H1 (cell line): Measurements from ENCODE around the gene CBX2. TPM values are rescaled to one million over a fixed set of nuclear protein-coding genes. Genes with fewer than 3 reads are reported as not detected.

Experiments used
- CTCF ChIA-PET: fragments of 300-600 bp; sonication (Branson Sonifier 250); formaldehyde crosslinking; loops from one replicate; lab custom pipeline; 2021; ENCODE audit not compliant: partially characterized antibody; lab: Charles Lee
- POLR2A ChIA-PET: fragments of 300-600 bp; sonication (Branson Sonifier 250); formaldehyde crosslinking; loops from one replicate; lab custom pipeline; 2021; ENCODE audit warnings: inconsistent platforms; ENCODE audit not compliant: partially characterized antibody; lab: Charles Lee
- DNase-seq, 2 experiments: peaks; one replicate each; pipeline versions ENCODE4 v3.0.0 to v3.0.0-alpha.2; 2010 to 2022; ENCODE audit warnings: low spot score in 2 of 2, low read depth in 1 of 2, mixed read lengths in 1 of 2
- FAIRE-seq: peaks from 2 replicates; lab custom pipeline; 2011; peaks lifted over from hg19 to GRCh38; lab: Jason Lieb, UNC
- H2AFZ ChIP-seq: 2 replicates; pipeline ENCODE4 v1.8.1; 2012; ENCODE audit warnings: low read length, inconsistent platforms
- H2AK5ac ChIP-seq: 2 replicates; pipeline ENCODE4 v1.6.1; 2013; ENCODE audit warnings: low read depth, low read length
- H2BK120ac ChIP-seq: replicated peaks from 2 replicates; pipeline ENCODE3; 2013; ENCODE audit warnings: low read depth, low read length, inconsistent platforms
- H2BK12ac ChIP-seq: 2 replicates; pipeline ENCODE4 v1.6.1; 2013; ENCODE audit warnings: low read depth, low read length
- H2BK15ac ChIP-seq: 2 replicates; pipeline ENCODE4 v1.6.1; 2013; ENCODE audit warnings: low read length
- H2BK20ac ChIP-seq: 2 replicates; pipeline ENCODE4 v1.6.1; 2013; ENCODE audit warnings: low read length
- H2BK5ac ChIP-seq: 2 replicates; pipeline ENCODE4 v1.6.1; 2013; ENCODE audit warnings: low read depth, low read length
- H3K14ac ChIP-seq: 2 replicates; pipeline ENCODE4 v1.6.1; 2013; ENCODE audit warnings: inconsistent platforms; ENCODE audit not compliant: insufficient read length
- H3K18ac ChIP-seq: 2 replicates; pipeline ENCODE4 v1.6.1; 2013; ENCODE audit warnings: low read length; ENCODE audit errors: extremely low read depth
- H3K23ac ChIP-seq: 2 replicates; pipeline ENCODE4 v1.6.1; 2013; ENCODE audit warnings: inconsistent platforms; ENCODE audit not compliant: insufficient read length
- H3K23me2 ChIP-seq: 2 replicates; pipeline ENCODE4 v1.6.1; 2013; ENCODE audit warnings: low read depth, low read length
- H3K27ac ChIP-seq: 2 replicates; pipeline ENCODE4 v1.6.1; 2011; ENCODE audit warnings: low read depth, low read length, inconsistent platforms
- H3K27me3 ChIP-seq, 4 experiments: replicated peaks in 1 of 4; 1 replicate in 1 of 4; 2 replicates in 3 of 4; pipeline versions ENCODE4 v1.6.1 to v1.8.1; 2011 to 2013; ENCODE audit warnings: low read length in 3 of 4, mild to moderate bottlenecking in 3 of 4, inconsistent platforms in 2 of 4, mixed read lengths in 2 of 4, moderate library complexity in 1 of 4; ENCODE audit not compliant: control insufficient read depth in 3 of 4, insufficient read depth in 3 of 4; ENCODE audit errors: extremely low read depth in 1 of 4
- H3K36me3 ChIP-seq, 4 experiments: 2 replicates each; pipeline versions ENCODE4 v1.6.1 to v1.8.1; 2011 to 2013; ENCODE audit warnings: mild to moderate bottlenecking in 4 of 4, low read length in 3 of 4, moderate library complexity in 2 of 4, control low read depth in 1 of 4, inconsistent platforms in 1 of 4; ENCODE audit not compliant: insufficient read depth in 4 of 4, control insufficient read depth in 2 of 4
- H3K4ac ChIP-seq: replicated peaks from 2 replicates; pipeline ENCODE3; 2013; ENCODE audit warnings: low read length, low read depth, mixed read lengths, inconsistent platforms; ENCODE audit not compliant: insufficient read length
- H3K4me1 ChIP-seq, 4 experiments: replicated peaks in 1 of 4; 1 replicate in 1 of 4; 2 replicates in 3 of 4; pipeline versions ENCODE4 v1.6.1 to v1.8.1; 2011 to 2013; ENCODE audit warnings: low read length in 3 of 4, inconsistent platforms in 2 of 4, mixed read lengths in 1 of 4; ENCODE audit not compliant: insufficient read depth in 4 of 4, control insufficient read depth in 3 of 4
- H3K4me2 ChIP-seq, 2 experiments: 2 replicates each; pipeline versions ENCODE4 v1.6.1 to v1.8.1; 2011 to 2013; ENCODE audit warnings: low read depth in 2 of 2, low read length in 2 of 2, control low read depth in 1 of 2, inconsistent platforms in 1 of 2, mild to moderate bottlenecking in 1 of 2; ENCODE audit not compliant: insufficient read depth in 1 of 2
- H3K4me3 ChIP-seq, 4 experiments: fragments of 200-600, 300-600 bp in 1 of 4; sonication (generic), shearing (Covaris generic), sonication (Bioruptor Twin) in 1 of 4; 2 replicates each; pipeline versions ENCODE4 v1.5.1 to v1.8.1; 2011 to 2016; ENCODE audit warnings: low read length in 4 of 4, low read depth in 3 of 4, control low read depth in 2 of 4, inconsistent platforms in 2 of 4, mild to moderate bottlenecking in 2 of 4, mixed read lengths in 1 of 4, moderate library complexity in 1 of 4; ENCODE audit not compliant: insufficient read depth in 2 of 4; ENCODE audit errors: extremely low read depth in 1 of 4
- H3K56ac ChIP-seq: replicated peaks from 2 replicates; pipeline ENCODE3; 2013; ENCODE audit warnings: low read depth, mild to moderate bottlenecking, mixed read lengths, low read length, inconsistent platforms; ENCODE audit not compliant: insufficient read length
- H3K79me1 ChIP-seq: 2 replicates; pipeline ENCODE4 v1.6.1; 2013; ENCODE audit warnings: low read depth, low read length, control low read depth
- H3K79me2 ChIP-seq, 2 experiments: 2 replicates each; pipeline versions ENCODE4 v1.6.1 to v1.8.1; 2012 to 2013; ENCODE audit warnings: low read length in 2 of 2, mild to moderate bottlenecking in 2 of 2, inconsistent platforms in 1 of 2; ENCODE audit not compliant: insufficient read depth in 2 of 2, control insufficient read depth in 1 of 2
- H3K9ac ChIP-seq, 4 experiments: replicated peaks in 1 of 4; 1 replicate in 1 of 4; 2 replicates in 3 of 4; pipeline versions ENCODE4 v1.6.1 to v1.8.1; 2011 to 2013; ENCODE audit warnings: low read depth in 3 of 4, low read length in 3 of 4, control low read depth in 2 of 4, mild to moderate bottlenecking in 2 of 4, moderate library complexity in 2 of 4, inconsistent platforms in 1 of 4; ENCODE audit errors: extremely low read depth in 1 of 4
- H3K9me3 ChIP-seq, 2 experiments: 2 replicates each; pipeline versions ENCODE4 v1.6.1 to v1.8.1; 2012 to 2013; ENCODE audit warnings: mild to moderate bottlenecking in 2 of 2, moderate library complexity in 2 of 2, control low read depth in 1 of 2, inconsistent platforms in 1 of 2, low read depth in 1 of 2, low read length in 1 of 2, mixed read lengths in 1 of 2; ENCODE audit not compliant: insufficient read depth in 2 of 2
- H4K20me1 ChIP-seq, 2 experiments: replicated peaks in 1 of 2; 2 replicates each; pipeline versions ENCODE3 to v1.8.1; 2011 to 2013; ENCODE audit warnings: inconsistent platforms in 2 of 2, low read length in 2 of 2, mild to moderate bottlenecking in 1 of 2; ENCODE audit not compliant: insufficient read depth in 2 of 2, control insufficient read depth in 1 of 2
- H4K5ac ChIP-seq: 2 replicates; pipeline ENCODE4 v1.6.1; 2013; ENCODE audit warnings: low read length, low read depth, mixed read lengths, inconsistent platforms; ENCODE audit not compliant: insufficient read length
- H4K8ac ChIP-seq: 2 replicates; pipeline ENCODE4 v1.8.0; 2013; ENCODE audit warnings: mild to moderate bottlenecking, moderate library complexity, low read length, inconsistent platforms; ENCODE audit not compliant: insufficient read depth; ENCODE audit errors: extremely low read depth
- H4K91ac ChIP-seq: replicated peaks from 2 replicates; pipeline ENCODE3; 2013; ENCODE audit warnings: low read length, mixed read lengths, inconsistent platforms; ENCODE audit not compliant: insufficient read length
- BCL11A ChIP-seq, 2 experiments: IDR thresholded peaks; one replicate each; pipeline ENCODE4 v1.6.1; 2011; ENCODE audit warnings: low read depth in 2 of 2, low read length in 2 of 2, mild to moderate bottlenecking in 2 of 2
- CBX5 ChIP-seq: fragments of 300-800, 300-1000 bp; sonication (generic); IDR thresholded peaks from 2 replicates; pipeline ENCODE4 v1.7.1; 2016; ENCODE audit warnings: antibody characterized with exemption, low read length, low read depth
- CHD2 ChIP-seq: IDR thresholded peaks from 2 replicates; pipeline ENCODE4 v1.6.1; 2012; ENCODE audit warnings: low read length, improper control_type of control experiment
- EZH2 ChIP-seq: fragments of 200-600 bp; sonication (generic); IDR thresholded peaks from 2 replicates; pipeline ENCODE4 v1.7.1; 2012; ENCODE audit warnings: low read depth, mild to moderate bottlenecking, moderate library complexity, low read length, inconsistent platforms; ENCODE audit not compliant: severe bottlenecking
- GTF2F1 ChIP-seq: IDR thresholded peaks from 2 replicates; pipeline ENCODE4 v1.6.1; 2012; ENCODE audit warnings: low read depth, low read length, improper control_type of control experiment, borderline replicate concordance
- KDM5A ChIP-seq: fragments of 200-600 bp; IDR thresholded peaks from 2 replicates; pipeline ENCODE4 v1.7.1; 2012; ENCODE audit warnings: mild to moderate bottlenecking, low read length, inconsistent platforms, mixed read lengths
- NANOG ChIP-seq: IDR thresholded peaks from 2 replicates; pipeline ENCODE4 v1.6.1; 2011; ENCODE audit warnings: low read length, low read depth, mild to moderate bottlenecking, inconsistent platforms; ENCODE audit not compliant: insufficient read depth, poor library complexity, severe bottlenecking
- NRF1 ChIP-seq: IDR thresholded peaks from 2 replicates; pipeline ENCODE4 v1.6.1; 2011; ENCODE audit warnings: mild to moderate bottlenecking, low read depth, low read length, improper control_type of control experiment
- POU5F1 ChIP-seq: IDR thresholded peaks from 2 replicates; pipeline ENCODE4 v1.6.1; 2011; ENCODE audit warnings: low read depth, mild to moderate bottlenecking, low read length, moderate library complexity
- RXRA ChIP-seq: IDR thresholded peaks from 2 replicates; pipeline ENCODE4 v1.6.1; 2011; ENCODE audit warnings: low read depth, mild to moderate bottlenecking, low read length, moderate library complexity; ENCODE audit not compliant: insufficient read depth
- SAP30 ChIP-seq: fragments of 300-600 bp; sonication (generic); IDR thresholded peaks from 2 replicates; pipeline ENCODE4 v1.7.1; 2012; ENCODE audit warnings: low read length, moderate library complexity, mild to moderate bottlenecking, inconsistent platforms; ENCODE audit not compliant: insufficient read depth, insufficient replicate concordance
- SIX5 ChIP-seq: IDR thresholded peaks from 2 replicates; pipeline ENCODE4 v1.6.1; 2011; ENCODE audit warnings: mild to moderate bottlenecking, low read depth, low read length
- SRF ChIP-seq: IDR thresholded peaks from 2 replicates; pipeline ENCODE4 v1.6.1; 2011; ENCODE audit warnings: mild to moderate bottlenecking, low read depth, low read length, moderate library complexity
- ZNF274 ChIP-seq: IDR thresholded peaks from 2 replicates; pipeline ENCODE4 v1.7.0; 2012; ENCODE audit warnings: low read length, borderline replicate concordance; ENCODE audit errors: extremely low read depth
- WGBS, 2 experiments: shearing (Covaris generic) in 1 of 2; methylation state at CpG; one replicate each; pipeline versions ENCODE4 v1.1.6 to v1.1.7; 2013 to 2015; ENCODE audit warnings: low lambda C conversion rate in 2 of 2, mixed read lengths in 2 of 2, inconsistent platforms in 1 of 2, low coverage in 1 of 2, missing lambda C conversion rate in 1 of 2; ENCODE audit not compliant: insufficient replicate concordance in 2 of 2, insufficient coverage in 1 of 2, insufficient read length in 1 of 2; ENCODE audit errors: extremely low coverage in 1 of 2, missing lambda C conversion rate in 1 of 2; 5-methylcytosine and 5-hydroxymethylcytosine counted together
- polyA plus RNA-seq, 7 experiments: library from polyadenylated mRNA; depleted of rRNA in 3 of 7; stranded (reverse) in 5 of 7; unstranded in 2 of 7; fragments of >200 nt in 5 of 7; fragments of 200-250 nt in 2 of 7; gene quantifications; 1 replicate in 5 of 7; 2 replicates in 1 of 7; 4 replicates in 1 of 7; pipeline versions ENCODE4 v1.2.1 to v1.2.3, GENCODE V29; 2011 to 2013; ENCODE audit warnings: missing spikeins in 2 of 7, mixed read lengths in 2 of 7
- total RNA-seq: library from RNA; stranded (reverse); fragmentation: NEBNext Ultra II Directional; extraction: Animal tissue kit (Norgen Biotek cat#: 25700); gene quantifications from 2 replicates; pipeline ENCODE4 v1.2.1, GENCODE V29; 2021

The CBX2 gene
- total and polyA plus RNA-seq, 2 of the 8 experiments (the other 6 are each of a cell fraction or from before 2014, with no cell fraction given) = 64.3 to 83.9 TPM

DNA sequence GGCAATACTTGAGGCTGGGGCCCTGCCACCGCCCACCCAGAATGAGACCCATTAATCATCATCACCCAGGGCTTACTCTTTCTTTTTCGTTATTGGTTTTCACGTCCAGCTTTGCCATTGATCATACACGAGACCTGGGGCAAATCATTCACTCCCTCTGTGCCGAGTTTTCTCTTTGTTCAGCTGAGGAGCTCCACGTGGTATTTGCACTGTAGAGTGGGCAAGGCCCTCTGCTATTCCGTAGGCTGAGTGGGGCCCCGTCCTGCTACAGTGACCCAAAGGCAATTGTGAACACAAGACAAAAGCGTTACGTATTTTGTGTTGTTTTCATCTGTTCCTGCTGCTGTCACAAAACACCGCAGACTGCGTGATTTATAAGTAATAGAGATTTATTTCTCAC, 23.6 kb upstream of the CBX2 start:
- no peak overlapping the region for H3K23ac ChIP-seq
- no peaks in the 10 kb centered on the region for H3K36me3 ChIP-seq
- H2AK5ac ChIP-seq = no peak overlapping the region
- no peak overlapping the region for H3K4me2 ChIP-seq
- FAIRE-seq = no peak
- H4K91ac ChIP-seq = no peak overlapping the region
- H3K18ac ChIP-seq = no peak overlapping the region
- no peak overlapping the region for H3K4ac ChIP-seq
- H3K9me3 ChIP-seq = no peaks in the 10 kb centered on the region
- H3K27me3 ChIP-seq = peaks cover under 1 to 7% (median 6%) of the 10 kb centered on the region in 4 experiments; a peak in 6 of 7 replicates
- H3K56ac ChIP-seq = no peak overlapping the region
- H3K79me1 ChIP-seq = no peaks in the 10 kb centered on the region
- ChIA-PET CTCF (interaction anchor here (2.0 to 5.5 kb wide), 3 partner anchors 9 to 35 kb away, joined by 6 to 29 read pairs (median 7); no protein-coding TSS in a partner anchor), POLR2A (interaction anchor here (1.3 to 1.4 kb wide), 2 partner anchors 25 to 32 kb away, joined by 3 to 5 read pairs; no protein-coding TSS in a partner anchor)
- no peak overlapping the region for H2BK15ac ChIP-seq
- no peak overlapping the region for H3K4me3 ChIP-seq
- H4K20me1 ChIP-seq = no peaks in the 10 kb centered on the region
- no peak overlapping the region for H2BK12ac ChIP-seq
- no peak overlapping the region for H3K27ac ChIP-seq
- no peak overlapping the region for H2BK120ac ChIP-seq
- TF ChIP-seq SIX5 (no peak), SAP30 (no peak), KDM5A (no peak), SRF (no peak), CHD2 (no peak), EZH2 (no peak), CBX5 (no peak), POU5F1 (no peak), RXRA (no peak), GTF2F1 (no peak), NANOG (no peak), NRF1 (no peak), BCL11A (IDR thresholded peaks at IDR 0.05; ENCODE audit: low read depth in 2 of 2, low read length in 2 of 2) (no peak), ZNF274 (no peak)
- no peak overlapping the region for H2BK5ac ChIP-seq
- H2AFZ ChIP-seq = no peak overlapping the region
- H3K4me1 ChIP-seq = no peaks in the 10 kb centered on the region; a peak in 1 of 7 replicates
- H2BK20ac ChIP-seq = no peak overlapping the region
- no peak overlapping the region for H3K14ac ChIP-seq
- H3K79me2 ChIP-seq = no peaks in the 10 kb centered on the region
- 88% methylated on average over 12 of the region's 12 CpGs; no CpG with 5 or more reads in 1 of the 2 experiments for WGBS, 2 experiments
- no peak overlapping the region for H4K5ac ChIP-seq
- no peak for DNase-seq
- no peaks in the 10 kb centered on the region for H3K23me2 ChIP-seq
- no peak overlapping the region for H3K9ac ChIP-seq
- H4K8ac ChIP-seq = no peak overlapping the region
